H1 (cell line): ENCODE data around the gene MAP3K14. TPM values are rescaled to one million over a fixed set of nuclear protein-coding genes. Genes with fewer than 3 reads are reported as not detected.

ENCODE experiments used
- CHD2 ChIP-seq: IDR thresholded peaks from 2 replicates; pipeline ENCODE4 v1.6.1; 2012; ENCODE audit warnings: low read length, improper control_type of control experiment
- RFX5 ChIP-seq: IDR thresholded peaks from 2 replicates; pipeline ENCODE4 v1.6.1; 2011; ENCODE audit warnings: low read depth, low read length, improper control_type of control experiment, borderline replicate concordance
- SAP30 ChIP-seq: fragments of 300-600 bp; sonication (generic); IDR thresholded peaks from 2 replicates; pipeline ENCODE4 v1.7.1; 2012; ENCODE audit warnings: low read length, moderate library complexity, mild to moderate bottlenecking, inconsistent platforms; ENCODE audit not compliant: insufficient read depth, insufficient replicate concordance
- polyA plus RNA-seq, 7 experiments: library from polyadenylated mRNA; depleted of rRNA in 3 of 7; stranded (reverse) in 5 of 7; unstranded in 2 of 7; fragments of >200 nt in 5 of 7; fragments of 200-250 nt in 2 of 7; gene quantifications; 1 replicate in 5 of 7; 2 replicates in 1 of 7; 4 replicates in 1 of 7; pipeline versions ENCODE4 v1.2.1 to v1.2.3, GENCODE V29; 2011 to 2013; ENCODE audit warnings: missing spikeins in 2 of 7, mixed read lengths in 2 of 7
- total RNA-seq: library from RNA; stranded (reverse); fragmentation: NEBNext Ultra II Directional; extraction: Animal tissue kit (Norgen Biotek cat#: 25700); gene quantifications from 2 replicates; pipeline ENCODE4 v1.2.1, GENCODE V29; 2021

The MAP3K14 gene
- total and polyA plus RNA-seq, 2 of the 8 experiments (the other 6 are each of a cell fraction or from before 2014, with no cell fraction given), result 5.2 to 6.1 TPM

- TF ChIP-seq CHD2 (no peak), RFX5 (no peak), SAP30 (no peak)
These were observed 64.9 kb downstream of the MAP3K14 start (continued) for GRCh38 chr17:45251931-45252330.
